Body of pancreas (tissue), 4 donors: ENCODE results near the gene TGM6. TPM values are rescaled to one million over a fixed set of nuclear protein-coding genes. Genes with fewer than 3 reads are reported as not detected.

Experiments
- ATAC-seq: fragments of 150-250 bp; one replicate; pipeline ENCODE4 v1.9.1; 2016
- DNase-seq, 4 donors: peaks; one replicate each; pipeline ENCODE4 v3.0.0-alpha.2; 2019
- H3K27ac ChIP-seq, 4 donors: fragments of 200-600 bp; sonication (generic); 1 replicate in 3 of 4; 2 replicates in 1 of 4; pipeline versions ENCODE4 v1.5.1 to v1.6.1; 2016 to 2019; ENCODE audit warnings: mild to moderate bottlenecking in 1 of 4, mixed read lengths in 1 of 4, moderate library complexity in 1 of 4
- H3K27me3 ChIP-seq, 2 donors: fragments of 200-600 bp; sonication (generic); one replicate each; pipeline ENCODE4 v1.6.0; 2016; ENCODE audit warnings: mild to moderate bottlenecking in 1 of 2
- H3K36me3 ChIP-seq, 2 donors: fragments of 200-600 bp; sonication (generic); replicated peaks in 1 of 2; 2 replicates each; pipeline ENCODE4 v1.5.1; 2016; ENCODE audit warnings: low read depth in 2 of 2; ENCODE audit not compliant: insufficient read depth in 1 of 2
- H3K4me1 ChIP-seq: fragments of 200-600 bp; sonication (generic); one replicate; pipeline ENCODE4 v1.6.0; 2016
- H3K4me3 ChIP-seq, 2 donors: fragments of 200-600 bp; sonication (generic); 1 replicate in 1 of 2; 2 replicates in 1 of 2; pipeline ENCODE4 v1.5.1; 2016 to 2019
- H3K9me3 ChIP-seq, 3 donors: fragments of 200-600 bp; sonication (generic); 1 replicate in 2 of 3; 2 replicates in 1 of 3; pipeline ENCODE4 v1.5.1; 2016
- CTCF ChIP-seq, 7 experiments: fragments of 450-650 bp in 4 of 7; fragments of 200-600 bp in 3 of 7; sonication (generic) in 3 of 7; IDR thresholded peaks; one replicate each; pipeline ENCODE4 v1.5.1; 2016 to 2019; ENCODE audit warnings: antibody characterized with exemption in 7 of 7
- POLR2A ChIP-seq, 3 donors: fragments of 450-650 bp; IDR thresholded peaks; one replicate each; pipeline ENCODE4 v1.6.1; 2016; ENCODE audit warnings: antibody characterized with exemption in 3 of 3, mild to moderate bottlenecking in 2 of 3
- WGBS, 2 donors: methylation state at CpG; one replicate each; pipeline ENCODE4 v1.1.5; 2017; 5-methylcytosine and 5-hydroxymethylcytosine counted together
- intact Hi-C: fragments of 100-400 bp; cut with DNase I; formaldehyde crosslinking; loops from one replicate; pipeline ENCODE4 v1.15.1; 2023
- total RNA-seq, 2 donors: library from RNA; depleted of rRNA; stranded (reverse); fragments of >200 nt; gene quantifications; one replicate each; pipeline ENCODE4 v1.1.0, GENCODE V29; 2016

TGM6 gene
- total RNA-seq, 2 donors from 2014 or later, result not detected

GRCh38 chr20:2430538-2430937 is 49.8 kb downstream of the TGM6 start:
- no peaks in the 10 kb centered on the region for H3K9me3 ChIP-seq
- DNase-seq (no peak), ATAC-seq (no peak)
- H3K27ac ChIP-seq, result no peak overlapping the region
- H3K36me3 ChIP-seq, result no peaks in the 10 kb centered on the region
- no peaks in the 10 kb centered on the region for H3K4me1 ChIP-seq
- 57 to 64% methylated on average over 4 of the region's 4 CpGs for WGBS, 2 donors
- no peaks in the 10 kb centered on the region for H3K27me3 ChIP-seq
- TF ChIP-seq CTCF (IDR thresholded peaks at IDR 0.05) (no peak), POLR2A (IDR thresholded peaks at IDR 0.05) (no peak)
- intact Hi-C loops, result no loop called here
- H3K4me3 ChIP-seq, result no peak overlapping the region

- no peaks in the 10 kb centered on the region for H3K9me3 ChIP-seq
- intact Hi-C loops, result no loop called here
- no peaks in the 10 kb centered on the region for H3K4me1 ChIP-seq
- TF ChIP-seq POLR2A (IDR thresholded peaks at IDR 0.05) (no peak), CTCF (IDR thresholded peaks at IDR 0.05) (no peak)
- 18 to 22% methylated on average over 1 of the region's 1 CpG for WGBS, 2 donors
- no peak for DNase-seq
- H3K4me3 ChIP-seq, result no peak overlapping the region
- no peaks in the 10 kb centered on the region for H3K36me3 ChIP-seq
- H3K27me3 ChIP-seq, result no peaks in the 10 kb centered on the region
- no peak for ATAC-seq
- H3K27ac ChIP-seq, result no peak overlapping the region
Measured at GRCh38 chr20:2431185-2431584, 50.5 kb downstream of the TGM6 start.

- intact Hi-C loops, result no loop called here
- TF ChIP-seq POLR2A (IDR thresholded peaks at IDR 0.05) (no peak), CTCF (IDR thresholded peaks at IDR 0.05) (no peak)
- no peak overlapping the region for H3K27ac ChIP-seq
- no peak for ATAC-seq
- WGBS, 2 donors, result 54 to 62% methylated on average over 4 of the region's 4 CpGs
- H3K36me3 ChIP-seq, result no peaks in the 10 kb centered on the region
- no peak overlapping the region for H3K4me3 ChIP-seq
- H3K4me1 ChIP-seq, result no peaks in the 10 kb centered on the region
- H3K9me3 ChIP-seq, result no peaks in the 10 kb centered on the region
- H3K27me3 ChIP-seq, result no peaks in the 10 kb centered on the region
- DNase-seq, result no peak
Measured at GRCh38 chr20:2446845-2447244, 66.1 kb downstream of the TGM6 start.

- Histone ChIP-seq H3K4me3 (no peak overlapping the region), H3K27ac (no peak overlapping the region), H3K9me3 (no peaks in the 10 kb centered on the region), H3K36me3 (no peaks in the 10 kb centered on the region), H3K27me3 (no peaks in the 10 kb centered on the region), H3K4me1 (no peaks in the 10 kb centered on the region)
- 92 to 93% methylated on average over 1 of the region's 1 CpG for WGBS, 2 donors
- ATAC-seq (no peak), DNase-seq (no peak)
- intact Hi-C loops, result no loop called here
- TF ChIP-seq CTCF (IDR thresholded peaks at IDR 0.05) (no peak), POLR2A (IDR thresholded peaks at IDR 0.05) (no peak)
Measured at GRCh38 chr20:2449386-2449785, 68.7 kb downstream of the TGM6 start.

- no peak for ATAC-seq
- intact Hi-C loops, result loop anchor here (5.0 kb wide), 1 partner anchor 244 kb away; no protein-coding TSS in a partner anchor
- TF ChIP-seq POLR2A (IDR thresholded peaks at IDR 0.05), result no peak
- no peak overlapping the region for H3K27ac ChIP-seq
- no peaks in the 10 kb centered on the region for H3K9me3 ChIP-seq
- H3K36me3 ChIP-seq, result no peaks in the 10 kb centered on the region
- no peaks in the 10 kb centered on the region for H3K27me3 ChIP-seq
- no peak for DNase-seq
- H3K4me1 ChIP-seq, result no peaks in the 10 kb centered on the region
- no peak overlapping the region for H3K4me3 ChIP-seq
- WGBS, 2 donors, result 69 to 74% methylated on average over 5 of the region's 5 CpGs
Measured at GRCh38 chr20:2451422-2451821, 70.7 kb downstream of the TGM6 start.
